RWPE1 (cell line): ENCODE results near the gene PERM1.
A peak's percentile ranks its signal among the peaks of the same experiment; 100 is the strongest.
"Not testable (repeated sequence)": the region's sequence is repeated elsewhere in the genome, so short reads cannot be mapped to it uniquely, and the experiment has no call there.

ENCODE experiments used
- CTCF ChIA-PET: fragments of 350-600 bp; sonication (Branson Sonifier 250); formaldehyde crosslinking; extraction: SDS; loops from one replicate; lab custom pipeline; 2021; lab: Yijun Ruan, JAX
- POLR2A ChIA-PET: fragments of 400-600 bp; formaldehyde crosslinking; extraction: SDS; loops from one replicate; lab custom pipeline; 2020; ENCODE audit warnings: antibody characterized with exemption; ENCODE audit not compliant: low non-redundant PET; lab: Yijun Ruan, JAX
- DNase-seq: peaks from one replicate; pipeline ENCODE4 v3.0.0; 2012; ENCODE audit warnings: low spot score
- H3K27ac ChIP-seq: fragments of 450-650 bp; 2 replicates; pipeline ENCODE4 v1.5.1; 2017
- TF ChIP-seq, protein P1 (sequence below): fragments of 450-650 bp; conservative IDR thresholded peaks from 2 replicates; pipeline ENCODE4 v1.5.1; 2017; ENCODE audit warnings: low read depth, mild to moderate bottlenecking

The PERM1 gene

GRCh38 chr1:1020415-1021009 lies 38.6 kb upstream of the PERM1 start:
- CTCF ChIA-PET: no interaction called here

DNA sequence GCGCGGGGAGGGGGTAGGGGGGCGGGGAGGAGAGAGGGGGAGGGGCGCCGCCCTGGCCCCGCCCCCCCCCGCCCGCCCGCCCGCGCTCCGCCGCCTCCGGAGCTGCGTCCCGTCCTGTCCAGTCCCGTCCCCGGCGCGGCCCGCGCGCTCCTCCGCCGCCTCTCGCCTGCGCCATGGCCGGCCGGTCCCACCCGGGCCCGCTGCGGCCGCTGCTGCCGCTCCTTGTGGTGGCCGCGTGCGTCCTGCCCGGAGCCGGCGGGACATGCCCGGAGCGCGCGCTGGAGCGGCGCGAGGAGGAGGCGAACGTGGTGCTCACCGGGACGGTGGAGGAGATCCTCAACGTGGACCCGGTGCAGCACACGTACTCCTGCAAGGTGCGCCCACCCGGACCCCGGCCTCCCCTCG lies 38.1 kb upstream of the PERM1 start, which contains the start of gene AGRN:
TSS of gene AGRN (plus strand) at position 121 of the 405 bp plus-strand sequence. CDS start at position 174, 53 bp downstream.
- TF ChIP-seq, protein P1, sequence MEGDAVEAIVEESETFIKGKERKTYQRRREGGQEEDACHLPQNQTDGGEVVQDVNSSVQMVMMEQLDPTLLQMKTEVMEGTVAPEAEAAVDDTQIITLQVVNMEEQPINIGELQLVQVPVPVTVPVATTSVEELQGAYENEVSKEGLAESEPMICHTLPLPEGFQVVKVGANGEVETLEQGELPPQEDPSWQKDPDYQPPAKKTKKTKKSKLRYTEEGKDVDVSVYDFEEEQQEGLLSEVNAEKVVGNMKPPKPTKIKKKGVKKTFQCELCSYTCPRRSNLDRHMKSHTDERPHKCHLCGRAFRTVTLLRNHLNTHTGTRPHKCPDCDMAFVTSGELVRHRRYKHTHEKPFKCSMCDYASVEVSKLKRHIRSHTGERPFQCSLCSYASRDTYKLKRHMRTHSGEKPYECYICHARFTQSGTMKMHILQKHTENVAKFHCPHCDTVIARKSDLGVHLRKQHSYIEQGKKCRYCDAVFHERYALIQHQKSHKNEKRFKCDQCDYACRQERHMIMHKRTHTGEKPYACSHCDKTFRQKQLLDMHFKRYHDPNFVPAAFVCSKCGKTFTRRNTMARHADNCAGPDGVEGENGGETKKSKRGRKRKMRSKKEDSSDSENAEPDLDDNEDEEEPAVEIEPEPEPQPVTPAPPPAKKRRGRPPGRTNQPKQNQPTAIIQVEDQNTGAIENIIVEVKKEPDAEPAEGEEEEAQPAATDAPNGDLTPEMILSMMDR: no peak
- H3K27ac ChIP-seq: peak within 1 kb of the TSS; percentile 98
- POLR2A ChIA-PET: interaction anchor here (0.6 kb wide), 1 partner anchor 98 kb away, joined by 4 read pairs; no protein-coding TSS in a partner anchor
- no peak for DNase-seq
- CTCF ChIA-PET: interaction anchor here (0.7 kb wide), 1 partner anchor 44 kb away, joined by 3 read pairs; no protein-coding TSS in a partner anchor

More at GRCh38 chr1:1020415-1021009, 38.6 kb upstream of the PERM1 start:
- H3K27ac ChIP-seq: peak overlapping the region; percentile 98
- peak; percentile 42 for DNase-seq
- POLR2A ChIA-PET: interaction anchor here (0.6 to 1.4 kb wide), 2 partner anchors 12 to 97 kb away, joined by 4 read pairs; no protein-coding TSS in a partner anchor
- TF ChIP-seq, protein P1: no peak

GRCh38 chr1:1019122-1019999 lies 37.5 kb upstream of the PERM1 start:
- peak; percentile 90 for DNase-seq
- CTCF ChIA-PET: interaction anchor here (0.5 to 0.7 kb wide), 3 partner anchors 43 to 396 kb away, joined by 3 read pairs; no protein-coding TSS in a partner anchor
- TF ChIP-seq, protein P1: peak; percentile 81
- H3K27ac ChIP-seq: peak overlapping the region; percentile 98
- POLR2A ChIA-PET: interaction anchor here (0.6 kb wide), 1 partner anchor 195 kb away, joined by 3 read pairs; no protein-coding TSS in a partner anchor

DNA sequence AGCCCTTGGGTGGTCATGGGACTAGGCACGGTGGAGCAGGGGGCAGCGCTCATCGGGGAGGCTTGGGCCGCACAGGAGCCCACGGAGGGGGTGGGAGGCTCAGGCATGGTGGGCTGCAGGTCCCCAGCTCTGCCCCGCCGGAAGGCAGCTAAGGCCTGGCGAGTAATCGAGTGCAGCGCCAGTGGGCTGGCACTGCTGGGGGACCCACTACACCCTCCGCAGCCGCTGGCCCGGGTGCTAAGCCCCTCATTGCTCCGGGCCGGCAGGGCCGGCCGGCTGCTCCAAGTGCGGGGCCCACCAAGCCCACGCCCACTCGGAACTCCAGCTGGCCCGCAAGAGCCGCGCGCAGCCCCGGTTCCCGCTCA lies 36.4 kb upstream of the PERM1 start:
- DNase-seq, POLR2A ChIA-PET: not testable (repeated sequence)
- CTCF ChIA-PET: interaction anchor here (0.6 to 1.9 kb wide), 2 partner anchors 16 to 397 kb away, joined by 3 to 8 read pairs; no protein-coding TSS in a partner anchor

DNA sequence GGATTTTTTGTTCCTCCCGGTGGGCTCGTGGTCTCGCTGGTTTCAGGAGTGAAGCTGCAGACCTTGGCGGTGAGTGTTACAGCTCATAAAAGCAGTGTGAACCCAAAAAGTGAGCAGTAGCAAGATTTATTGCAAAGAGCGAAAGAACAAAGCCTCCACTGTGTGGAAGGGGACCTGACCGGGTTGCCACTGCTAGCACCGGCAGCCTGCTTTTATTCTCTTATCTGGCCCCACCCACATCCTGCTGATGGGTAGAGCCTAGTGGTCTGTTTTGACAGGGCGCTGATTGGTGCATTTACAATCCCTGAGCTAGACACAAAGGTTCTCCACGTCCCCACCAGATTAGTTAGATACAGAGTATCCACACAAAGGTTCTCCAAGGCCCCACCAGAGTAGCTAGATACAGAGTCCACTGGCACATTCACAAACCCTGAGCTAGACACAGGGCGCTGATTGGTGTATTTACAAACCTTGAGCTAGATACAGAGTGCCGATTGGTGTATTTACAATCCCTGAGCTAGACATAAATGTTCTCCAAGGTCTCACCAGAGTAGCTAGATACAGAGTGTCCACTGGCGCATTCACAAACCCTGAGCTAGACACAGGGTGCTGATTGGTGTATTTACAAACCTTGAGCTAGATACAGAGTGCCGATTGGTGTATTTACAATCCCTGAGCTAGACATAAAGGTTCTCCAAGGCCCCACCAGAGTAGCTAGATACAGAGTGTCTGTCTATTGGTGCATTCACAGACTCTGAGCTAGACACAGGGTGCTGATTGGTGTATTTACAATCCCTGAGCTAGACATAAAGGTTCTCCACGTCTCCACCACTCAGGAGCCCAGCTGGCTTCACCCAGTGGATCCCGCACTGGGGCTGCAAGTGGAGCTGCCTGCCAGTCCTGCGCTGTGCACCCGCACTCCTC lies 35.8 kb upstream of the PERM1 start:
- H3K27ac ChIP-seq, POLR2A ChIA-PET, DNase-seq: not testable (repeated sequence)
- CTCF ChIA-PET: interaction anchor here (1.9 kb wide), 1 partner anchor 15 kb away, joined by 8 read pairs; no protein-coding TSS in a partner anchor

More for the DNA sequence above, 36.4 kb upstream of the PERM1 start:
- not testable (repeated sequence) for H3K27ac ChIP-seq

- no peak for DNase-seq
- peak overlapping the region; percentile 84 for H3K27ac ChIP-seq
- TF ChIP-seq, protein P1: peak; percentile 41
- ChIA-PET CTCF (interaction anchor here (0.9 to 3.5 kb wide), 5 partner anchors 13 to 48 kb away, joined by 3 to 26 read pairs (median 5); no protein-coding TSS in a partner anchor), POLR2A (no interaction called here)
These were observed 33.1 kb upstream of the PERM1 start for GRCh38 chr1:1014799-1015681.
